Astrocyte (in vitro differentiated cells and primary cell): Measurements from ENCODE around the gene SMARCC2.

ENCODE experiments used
- EZH2 ChIP-seq: IDR thresholded peaks from 2 replicates; pipeline ENCODE4 v1.6.1; 2012; ENCODE audit warnings: mild to moderate bottlenecking, low read length, inconsistent platforms; ENCODE audit not compliant: insufficient read depth
- TF ChIP-seq, protein P1 (sequence below): IDR thresholded peaks from 2 replicates; pipeline ENCODE4 v1.5.1; 2011; ENCODE audit warnings: low read depth, mild to moderate bottlenecking, inconsistent platforms, low read length, moderate library complexity; ENCODE audit not compliant: insufficient read depth

DNA sequence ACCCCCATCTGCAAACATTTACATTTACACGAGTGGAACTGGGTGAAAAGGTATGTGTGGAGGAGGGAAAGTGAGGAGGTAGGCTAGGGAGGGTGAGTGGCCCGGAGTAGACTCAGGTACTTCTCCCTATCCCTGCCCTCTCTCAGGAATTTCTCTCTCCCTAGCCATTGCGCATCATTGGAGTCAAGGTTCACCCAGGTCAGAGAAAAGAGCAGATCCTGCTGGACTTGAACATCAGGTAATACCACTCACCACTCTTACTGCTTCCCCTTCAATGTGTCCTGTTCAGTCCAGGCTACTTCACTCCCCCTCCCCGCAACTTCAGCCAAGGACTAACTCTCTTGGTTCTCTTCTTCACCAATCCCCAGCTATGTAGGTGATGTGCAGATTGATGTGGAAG lies 58.4 kb downstream of the SMARCC2 start:
- TF ChIP-seq, protein P1, sequence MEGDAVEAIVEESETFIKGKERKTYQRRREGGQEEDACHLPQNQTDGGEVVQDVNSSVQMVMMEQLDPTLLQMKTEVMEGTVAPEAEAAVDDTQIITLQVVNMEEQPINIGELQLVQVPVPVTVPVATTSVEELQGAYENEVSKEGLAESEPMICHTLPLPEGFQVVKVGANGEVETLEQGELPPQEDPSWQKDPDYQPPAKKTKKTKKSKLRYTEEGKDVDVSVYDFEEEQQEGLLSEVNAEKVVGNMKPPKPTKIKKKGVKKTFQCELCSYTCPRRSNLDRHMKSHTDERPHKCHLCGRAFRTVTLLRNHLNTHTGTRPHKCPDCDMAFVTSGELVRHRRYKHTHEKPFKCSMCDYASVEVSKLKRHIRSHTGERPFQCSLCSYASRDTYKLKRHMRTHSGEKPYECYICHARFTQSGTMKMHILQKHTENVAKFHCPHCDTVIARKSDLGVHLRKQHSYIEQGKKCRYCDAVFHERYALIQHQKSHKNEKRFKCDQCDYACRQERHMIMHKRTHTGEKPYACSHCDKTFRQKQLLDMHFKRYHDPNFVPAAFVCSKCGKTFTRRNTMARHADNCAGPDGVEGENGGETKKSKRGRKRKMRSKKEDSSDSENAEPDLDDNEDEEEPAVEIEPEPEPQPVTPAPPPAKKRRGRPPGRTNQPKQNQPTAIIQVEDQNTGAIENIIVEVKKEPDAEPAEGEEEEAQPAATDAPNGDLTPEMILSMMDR: no peak
- no peak for TF ChIP-seq EZH2
